PC-3 (cell line): ENCODE results near the gene KNL1. TPM values are rescaled to one million over a fixed set of nuclear protein-coding genes. Genes with fewer than 3 reads are reported as not detected.

Source experiments
- ATAC-seq: fragments of 200-7000 bp; cut with Tn5 transposase; 2 replicates; pipeline ENCODE4 v1.9.1; 2020; ENCODE audit warnings: mild to moderate bottlenecking, moderate library complexity
- BruUV-seq: library from RNA; stranded (reverse); fragments of 400-500 nt; replicated peaks from 2 replicates; lab custom pipeline; 2021; lab: Mats Ljungman, UMichigan
- CTCF ChIA-PET: fragments of 300-600 bp; sonication (Branson Sonifier 250); formaldehyde crosslinking; loops from one replicate; lab custom pipeline; 2022; ENCODE audit warnings: antibody characterized with exemption; lab: Charles Lee
- POLR2A ChIA-PET: fragments of 300-600 bp; sonication (Branson Sonifier 250); formaldehyde crosslinking; loops from one replicate; lab custom pipeline; 2022; ENCODE audit warnings: antibody characterized with exemption; ENCODE audit not compliant: unreplicated experiment; lab: Charles Lee
- DNase-seq: peaks from one replicate; pipeline ENCODE4 v3.0.0-alpha.2; 2015
- H2AFZ ChIP-seq: fragments of 300-600 bp; sonication (generic); 2 replicates; pipeline ENCODE4 v1.6.0; 2016; ENCODE audit warnings: antibody characterized with exemption, low read length
- H3F3A ChIP-seq: fragments of 300-600 bp; sonication (generic); one replicate; pipeline ENCODE4 v1.6.0; 2017; ENCODE audit warnings: antibody characterized with exemption, low read length, control low read depth, mild to moderate bottlenecking; ENCODE audit not compliant: unreplicated experiment
- H3K27ac ChIP-seq: fragments of 300-600 bp; sonication (generic); 2 replicates; pipeline ENCODE4 v1.5.1; 2016; ENCODE audit warnings: mild to moderate bottlenecking, low read length
- H3K27me3 ChIP-seq: fragments of 300-600 bp; sonication (generic); 2 replicates; pipeline ENCODE4 v1.6.1; 2016; ENCODE audit warnings: low read length, mixed read lengths
- H3K36me3 ChIP-seq: fragments of 300-600 bp; sonication (generic); 2 replicates; pipeline ENCODE4 v1.6.1; 2016; ENCODE audit warnings: low read depth, mixed run types, low read length, mixed read lengths
- H3K4me1 ChIP-seq: fragments of 300-600 bp; sonication (generic); 2 replicates; pipeline ENCODE4 v1.5.1; 2016; ENCODE audit warnings: low read length; ENCODE audit not compliant: insufficient read depth
- H3K4me2 ChIP-seq: fragments of 300-600 bp; sonication (generic); 2 replicates; pipeline ENCODE4 v1.6.0; 2016; ENCODE audit warnings: low read length
- H3K4me3 ChIP-seq: fragments of 300-600 bp; sonication (generic); 2 replicates; pipeline ENCODE4 v1.5.1; 2016; ENCODE audit warnings: mild to moderate bottlenecking, low read length, mixed read lengths
- H3K79me2 ChIP-seq: fragments of 300-600 bp; sonication (generic); 2 replicates; pipeline ENCODE4 v1.6.1; 2017; ENCODE audit warnings: low read length, mixed read lengths
- H3K9ac ChIP-seq: fragments of 300-600 bp; sonication (generic); 2 replicates; pipeline ENCODE4 v1.6.0; 2016; ENCODE audit warnings: mild to moderate bottlenecking, low read length
- H3K9me2 ChIP-seq: fragments of 300-600 bp; sonication (generic); replicated peaks from 2 replicates; pipeline ENCODE4 v1.6.1; 2016; ENCODE audit warnings: mixed run types, low read length, mixed read lengths
- H3K9me3 ChIP-seq: fragments of 300-600 bp; sonication (generic); 2 replicates; pipeline ENCODE4 v1.6.1; 2016; ENCODE audit warnings: low read length, mixed read lengths
- H4K20me1 ChIP-seq: fragments of 300-600 bp; sonication (generic); 2 replicates; pipeline ENCODE4 v1.6.1; 2016; ENCODE audit warnings: low read length, mixed read lengths
- EZH2 ChIP-seq: fragments of 300-600 bp; sonication (generic); IDR thresholded peaks from one replicate; pipeline ENCODE4 v1.6.1; 2017; ENCODE audit warnings: antibody characterized with exemption, mild to moderate bottlenecking, low read length; ENCODE audit not compliant: unreplicated experiment
- EZH2phosphoT487 ChIP-seq: fragments of 300-600 bp; sonication (generic); IDR thresholded peaks from 2 replicates; pipeline ENCODE4 v1.6.1; 2018; ENCODE audit warnings: mild to moderate bottlenecking, antibody characterized with exemption, low read length, borderline replicate concordance
- intact Hi-C: fragments of 100-400 bp; cut with micrococcal nuclease; formaldehyde crosslinking; loops from 2 replicates; pipeline ENCODE4 v1.9.0; 2023
- total RNA-seq: library from RNA; depleted of rRNA; stranded (reverse); fragments of >200 nt; gene quantifications from 2 replicates; pipeline ENCODE4 v1.2.3, GENCODE V29; 2014; rRNA removed
- TF ChIP-seq, protein P1 (sequence below): fragments of 300-600 bp; sonication (generic); conservative IDR thresholded peaks from 2 replicates; pipeline ENCODE4 v1.5.1; 2017; ENCODE audit warnings: antibody characterized with exemption, low read depth, mild to moderate bottlenecking, low read length

The KNL1 gene
- total RNA-seq, 1 experiment from 2014 or later, result 33.8 TPM

- no peaks in the 10 kb centered on the region for H3K9me3 ChIP-seq
- ChIA-PET POLR2A (no interaction called here), CTCF (no interaction called here)
- H3K36me3 ChIP-seq, result peaks cover 24% of the 10 kb centered on the region
- TF ChIP-seq, protein P1, sequence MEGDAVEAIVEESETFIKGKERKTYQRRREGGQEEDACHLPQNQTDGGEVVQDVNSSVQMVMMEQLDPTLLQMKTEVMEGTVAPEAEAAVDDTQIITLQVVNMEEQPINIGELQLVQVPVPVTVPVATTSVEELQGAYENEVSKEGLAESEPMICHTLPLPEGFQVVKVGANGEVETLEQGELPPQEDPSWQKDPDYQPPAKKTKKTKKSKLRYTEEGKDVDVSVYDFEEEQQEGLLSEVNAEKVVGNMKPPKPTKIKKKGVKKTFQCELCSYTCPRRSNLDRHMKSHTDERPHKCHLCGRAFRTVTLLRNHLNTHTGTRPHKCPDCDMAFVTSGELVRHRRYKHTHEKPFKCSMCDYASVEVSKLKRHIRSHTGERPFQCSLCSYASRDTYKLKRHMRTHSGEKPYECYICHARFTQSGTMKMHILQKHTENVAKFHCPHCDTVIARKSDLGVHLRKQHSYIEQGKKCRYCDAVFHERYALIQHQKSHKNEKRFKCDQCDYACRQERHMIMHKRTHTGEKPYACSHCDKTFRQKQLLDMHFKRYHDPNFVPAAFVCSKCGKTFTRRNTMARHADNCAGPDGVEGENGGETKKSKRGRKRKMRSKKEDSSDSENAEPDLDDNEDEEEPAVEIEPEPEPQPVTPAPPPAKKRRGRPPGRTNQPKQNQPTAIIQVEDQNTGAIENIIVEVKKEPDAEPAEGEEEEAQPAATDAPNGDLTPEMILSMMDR, result peak; percentile 53
- TF ChIP-seq EZH2phosphoT487, result no peak
- DNase-seq (peak; percentile 37), ATAC-seq (no peak)
- intact Hi-C loops, result loop anchor here (2.0 kb wide), 1 partner anchor 81 kb away; no protein-coding TSS in a partner anchor
- peaks cover 3% of the 10 kb centered on the region for H3F3A ChIP-seq
- no peak overlapping the region for H3K4me3 ChIP-seq
- H3K4me1 ChIP-seq, result no peaks in the 10 kb centered on the region
- peaks cover 8% of the 10 kb centered on the region for H3K79me2 ChIP-seq
- H3K9me2 ChIP-seq, result no peaks in the 10 kb centered on the region
- no peak overlapping the region for H3K4me2 ChIP-seq
- no peak overlapping the region for H3K9ac ChIP-seq
- no peak overlapping the region for H3K27ac ChIP-seq
- H2AFZ ChIP-seq, result no peak overlapping the region
- no peaks in the 10 kb centered on the region for H3K27me3 ChIP-seq
- no peaks in the 10 kb centered on the region for H4K20me1 ChIP-seq
- no TSS peak for BruUV-seq
Measured at GRCh38 chr15:40702077-40702476, 108.0 kb downstream of the KNL1 start.

DNA sequence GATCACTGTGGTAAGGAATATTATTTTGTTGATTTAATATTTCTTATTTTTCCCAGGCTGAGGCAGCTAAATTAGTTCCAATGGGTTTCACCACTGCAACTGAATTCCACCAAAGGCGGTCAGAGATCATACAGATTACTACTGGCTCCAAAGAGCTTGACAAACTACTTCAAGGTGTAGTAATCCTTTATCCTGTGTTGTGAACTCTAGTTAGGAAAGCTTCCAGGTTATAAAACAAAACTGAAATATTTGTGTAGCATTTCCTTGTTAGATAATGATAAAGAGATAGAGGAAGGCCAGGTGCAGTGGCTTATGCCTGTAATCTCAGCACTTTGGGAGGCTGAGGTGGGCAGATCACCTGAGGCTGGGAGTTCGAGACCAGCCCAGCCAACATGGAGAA, 112.1 kb downstream of the KNL1 start:
- no TSS peak for BruUV-seq
- Histone ChIP-seq H2AFZ (no peak overlapping the region), H3K79me2 (no peaks in the 10 kb centered on the region), H3K9me3 (no peaks in the 10 kb centered on the region), H3K27me3 (no peaks in the 10 kb centered on the region), H3F3A (peaks cover 3% of the 10 kb centered on the region), H3K4me3 (no peak overlapping the region), H3K9me2 (no peaks in the 10 kb centered on the region), H3K36me3 (peaks cover 21% of the 10 kb centered on the region), H3K4me2 (no peak overlapping the region), H3K4me1 (no peaks in the 10 kb centered on the region), H4K20me1 (no peaks in the 10 kb centered on the region), H3K27ac (no peak overlapping the region), H3K9ac (no peak overlapping the region)
- intact Hi-C loops, result loop anchor here (2.0 kb wide), 1 partner anchor 25 kb away; no protein-coding TSS in a partner anchor
- TF ChIP-seq EZH2phosphoT487, result no peak
- TF ChIP-seq, protein P1, result no peak
- no peak for TF ChIP-seq EZH2
- ChIA-PET POLR2A (no interaction called here), CTCF (interaction anchor here (0.6 kb wide), 2 partner anchors 13 to 1060 kb away, joined by 3 to 8 read pairs; no protein-coding TSS in a partner anchor)
- DNase-seq (no peak), ATAC-seq (no peak)

Other genes with a start within 250 kb of the KNL1 start
- gene PHGR1, start 243.2 kb upstream of the KNL1 start, total RNA-seq, result not detected in 2 replicates
- gene DISP2, start 236.0 kb upstream of the KNL1 start, total RNA-seq, result 0.87 and 2.7 TPM in 2 replicates
- gene KNSTRN, start 211.5 kb upstream of the KNL1 start, total RNA-seq, result 115 and 125 TPM in 2 replicates
- 58.9 and 59.4 TPM in 2 replicates for gene IVD, start 188.5 kb upstream of the KNL1 start, total RNA-seq
- 18.8 and 19.9 TPM in 2 replicates for gene BAHD1, start 153.3 kb upstream of the KNL1 start, total RNA-seq
- gene CHST14, start 123.3 kb upstream of the KNL1 start, total RNA-seq, result 12.2 and 13.0 TPM in 2 replicates
- gene CCDC32, start 29.2 kb upstream of the KNL1 start, total RNA-seq, result 16.1 and 19.9 TPM in 2 replicates
- gene RPUSD2, start 24.9 kb upstream of the KNL1 start, total RNA-seq, result 22.2 and 24.4 TPM in 2 replicates
- 17.3 and 21.9 TPM in 2 replicates for gene RAD51, start 100.9 kb downstream of the KNL1 start, total RNA-seq
- 21.4 and 34.0 TPM in 2 replicates for gene RMDN3, start 161.0 kb downstream of the KNL1 start, total RNA-seq
- gene GCHFR, start 169.8 kb downstream of the KNL1 start, total RNA-seq, result 58.9 and 65.8 TPM in 2 replicates
- 0.63 and 1.5 TPM in 2 replicates for gene C15orf62, start 175.7 kb downstream of the KNL1 start, total RNA-seq
- gene ZFYVE19, start 212.8 kb downstream of the KNL1 start, total RNA-seq, result 32.3 and 39.6 TPM in 2 replicates
- gene DNAJC17, start 213.2 kb downstream of the KNL1 start, total RNA-seq, result 51.2 and 53.3 TPM in 2 replicates
- gene PPP1R14D, start 234.5 kb downstream of the KNL1 start, total RNA-seq, result 0.33 TPM in 1 of 2 replicates, not detected in the other
- gene SPINT1, start 249.8 kb downstream of the KNL1 start, total RNA-seq, result 177 and 244 TPM in 2 replicates